Measurements from ENCODE around the gene CPE. TPM values are rescaled to one million over a fixed set of nuclear protein-coding genes. Genes with fewer than 3 reads are reported as not detected.

The CPE gene
- total RNA-seq, 4 donors from 2014 or later: 82.8 to 136 (median 113) TPM

DNA sequence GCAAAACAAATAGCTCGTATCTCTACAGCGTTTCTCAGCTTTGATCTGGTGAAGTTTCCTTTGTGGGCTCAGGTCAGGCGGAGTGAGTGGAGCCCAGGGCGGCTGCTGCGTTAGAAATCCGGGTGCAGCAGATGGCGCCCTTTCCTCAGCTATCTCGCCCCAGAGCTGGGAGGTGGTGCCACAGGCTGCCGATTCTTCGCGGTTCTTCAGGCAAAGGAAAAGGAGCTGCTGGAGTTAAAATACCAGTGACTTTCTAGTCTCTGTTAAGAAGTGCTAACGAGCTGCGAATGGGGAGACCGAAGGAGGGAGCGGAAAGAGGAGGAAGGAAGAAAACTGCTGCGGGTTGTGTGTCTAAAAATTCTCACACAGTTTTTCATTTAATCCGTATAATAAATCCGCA lies 114.6 kb downstream of the CPE start:
- TF ChIP-seq, protein P1, sequence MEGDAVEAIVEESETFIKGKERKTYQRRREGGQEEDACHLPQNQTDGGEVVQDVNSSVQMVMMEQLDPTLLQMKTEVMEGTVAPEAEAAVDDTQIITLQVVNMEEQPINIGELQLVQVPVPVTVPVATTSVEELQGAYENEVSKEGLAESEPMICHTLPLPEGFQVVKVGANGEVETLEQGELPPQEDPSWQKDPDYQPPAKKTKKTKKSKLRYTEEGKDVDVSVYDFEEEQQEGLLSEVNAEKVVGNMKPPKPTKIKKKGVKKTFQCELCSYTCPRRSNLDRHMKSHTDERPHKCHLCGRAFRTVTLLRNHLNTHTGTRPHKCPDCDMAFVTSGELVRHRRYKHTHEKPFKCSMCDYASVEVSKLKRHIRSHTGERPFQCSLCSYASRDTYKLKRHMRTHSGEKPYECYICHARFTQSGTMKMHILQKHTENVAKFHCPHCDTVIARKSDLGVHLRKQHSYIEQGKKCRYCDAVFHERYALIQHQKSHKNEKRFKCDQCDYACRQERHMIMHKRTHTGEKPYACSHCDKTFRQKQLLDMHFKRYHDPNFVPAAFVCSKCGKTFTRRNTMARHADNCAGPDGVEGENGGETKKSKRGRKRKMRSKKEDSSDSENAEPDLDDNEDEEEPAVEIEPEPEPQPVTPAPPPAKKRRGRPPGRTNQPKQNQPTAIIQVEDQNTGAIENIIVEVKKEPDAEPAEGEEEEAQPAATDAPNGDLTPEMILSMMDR (IDR thresholded peaks at IDR 0.05): peak; percentile 49 to 71 (median 65)
- no peak for TF ChIP-seq EP300 (IDR thresholded peaks at IDR 0.05)
- no peak for TF ChIP-seq POLR2A (IDR thresholded peaks at IDR 0.05)
- DNase-seq (ENCODE audit: low spot score in 2 of 2): peak; percentile 40 to 65
- Histone ChIP-seq H3K4me1 (peaks cover 0 to 9% (median 0%) of the 10 kb centered on the region in 4 donors), H3K36me3 (no peaks in the 10 kb centered on the region), H3K27ac (no peak overlapping the region), H3K4me3 (peak overlapping the region in 1 of 4 donors; percentile 20), H3K27me3 (no peaks in the 10 kb centered on the region), H3K9me3 (no peaks in the 10 kb centered on the region)
- 12 to 14% methylated on average over 18 of the region's 18 CpGs for WGBS, 2 donors

DNA sequence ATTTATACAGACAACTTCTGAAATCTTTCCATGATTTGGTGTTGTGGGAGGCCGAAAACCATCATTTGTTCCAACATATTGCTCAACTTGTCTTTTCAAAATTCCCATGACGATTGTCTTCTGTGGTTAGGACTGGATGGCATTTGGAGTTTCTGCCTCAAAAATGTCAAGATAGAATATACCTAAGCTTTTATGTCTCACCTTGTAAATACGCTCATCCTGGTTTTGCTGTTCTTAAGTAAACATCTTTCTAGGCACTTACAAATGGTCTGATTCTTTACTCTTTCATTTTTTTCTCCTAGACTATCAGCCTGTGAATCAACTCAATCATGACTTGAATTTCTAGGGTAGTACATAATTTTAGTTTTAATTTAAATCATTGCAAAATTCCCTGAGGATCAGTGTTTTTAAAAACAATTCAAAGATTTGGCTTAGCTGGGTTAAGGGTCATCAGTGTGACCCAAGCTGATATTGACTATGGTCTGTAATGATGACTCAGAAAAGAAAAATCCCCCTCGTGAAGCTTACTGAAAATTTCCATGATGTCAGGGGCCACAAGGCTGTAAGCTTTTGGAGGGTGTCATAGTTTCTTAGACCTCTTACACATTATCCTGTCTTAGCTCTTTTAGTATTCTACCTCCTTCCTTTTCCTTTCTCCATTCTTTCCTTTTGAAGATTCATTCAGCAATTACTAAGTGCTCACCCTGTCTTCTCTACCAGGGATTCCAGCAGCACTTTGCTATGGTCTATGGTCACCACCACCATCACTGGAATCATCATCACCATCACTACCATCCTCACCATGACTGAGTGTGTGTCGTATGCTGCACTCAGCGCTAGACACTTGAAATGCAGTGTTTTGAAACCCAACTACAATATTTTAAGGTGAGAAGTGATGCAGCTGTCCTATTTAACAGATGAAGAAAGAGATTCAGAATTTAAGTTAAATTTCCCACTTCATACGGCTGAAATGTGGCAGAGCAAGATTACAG lies 124.4 kb downstream of the CPE start:
- no peaks in the 10 kb centered on the region for H3K36me3 ChIP-seq
- DNase-seq (ENCODE audit: low spot score in 2 of 2): peak in 1 of 2 donors; percentile 25
- H3K27ac ChIP-seq: peak overlapping the region in 2 of 4 donors; percentile 67 to 75
- no peak for TF ChIP-seq POLR2A (IDR thresholded peaks at IDR 0.05)
- peak; percentile 31 to 57 for TF ChIP-seq EP300 (IDR thresholded peaks at IDR 0.05)
- no peaks in the 10 kb centered on the region for H3K9me3 ChIP-seq
- H3K27me3 ChIP-seq: no peaks in the 10 kb centered on the region
- no peaks in the 10 kb centered on the region for H3K4me1 ChIP-seq
- H3K4me3 ChIP-seq: no peak overlapping the region
- 79 to 81% methylated on average over 7 of the region's 7 CpGs for WGBS, 2 donors

DNA sequence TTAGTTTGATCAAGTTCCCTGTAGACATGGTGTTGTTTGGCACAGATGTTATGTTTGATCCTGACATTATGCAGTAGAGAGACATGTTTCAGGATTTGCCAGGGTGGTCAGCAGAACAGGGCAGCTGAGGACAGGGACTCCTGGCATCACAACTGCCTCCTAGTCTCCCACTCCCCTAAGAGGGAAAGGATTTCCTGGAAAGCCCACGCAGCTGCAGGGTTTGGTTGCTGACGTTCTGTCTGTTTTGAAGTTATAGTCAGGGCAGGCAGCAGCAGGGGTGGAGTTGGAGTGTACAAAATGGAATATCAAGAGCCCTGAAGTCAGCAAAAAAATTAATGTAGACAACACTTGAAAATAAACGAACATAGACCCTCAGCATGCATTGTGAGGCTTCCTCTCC lies 125.4 kb downstream of the CPE start:
- H3K27me3 ChIP-seq: no peaks in the 10 kb centered on the region
- H3K36me3 ChIP-seq: no peaks in the 10 kb centered on the region
- 49 to 56% methylated on average over 3 of the region's 3 CpGs for WGBS, 2 donors
- DNase-seq (ENCODE audit: low spot score in 2 of 2): no peak
- no peak overlapping the region for H3K4me3 ChIP-seq
- no peaks in the 10 kb centered on the region for H3K4me1 ChIP-seq
- TF ChIP-seq EP300 (IDR thresholded peaks at IDR 0.05): no peak
- TF ChIP-seq, protein P1 (IDR thresholded peaks at IDR 0.05): no peak
- no peak for TF ChIP-seq POLR2A (IDR thresholded peaks at IDR 0.05)
- peak overlapping the region in 2 of 4 donors; percentile 67 to 75 for H3K27ac ChIP-seq
- no peaks in the 10 kb centered on the region for H3K9me3 ChIP-seq

DNA sequence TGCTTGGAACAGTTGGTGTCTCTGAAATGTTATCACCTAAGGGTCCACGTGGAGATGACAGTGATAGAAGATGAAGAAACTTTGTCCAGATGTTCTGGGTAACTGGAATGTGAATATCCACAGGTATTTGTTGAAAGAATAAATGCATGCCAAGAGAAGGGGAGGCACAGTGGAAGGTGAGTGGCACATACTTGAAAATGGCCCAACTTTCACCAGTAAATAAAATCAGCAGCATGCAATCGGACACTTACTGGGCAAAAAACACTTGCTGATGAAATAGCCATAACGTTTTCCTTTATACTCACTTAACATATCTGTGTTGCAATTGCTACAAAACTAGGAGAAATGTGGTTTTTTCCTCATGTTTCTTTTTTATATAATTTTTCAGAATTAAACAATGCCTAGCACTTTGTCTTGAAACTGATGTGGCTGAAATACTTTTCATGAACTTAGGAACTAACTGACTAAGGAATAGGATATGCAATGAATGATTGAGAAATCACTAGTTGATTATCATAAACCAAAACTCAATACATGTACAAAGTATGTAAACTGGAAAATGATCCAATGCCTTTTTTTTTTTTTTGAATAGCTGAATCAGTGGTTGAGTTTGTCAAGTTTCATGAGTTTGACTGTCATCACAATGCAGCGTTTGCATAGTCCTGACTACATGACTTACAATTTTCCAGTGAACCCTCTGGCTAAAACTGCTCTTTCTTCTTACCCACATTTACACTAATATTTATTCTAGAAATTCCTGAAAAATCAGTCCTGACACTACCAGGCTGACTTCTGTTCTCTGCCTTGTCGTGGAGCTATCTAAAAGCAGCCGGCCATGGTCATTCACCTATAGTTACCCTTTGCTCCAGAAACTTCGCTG lies 127.4 kb downstream of the CPE start:
- H3K27me3 ChIP-seq: no peaks in the 10 kb centered on the region
- H3K4me1 ChIP-seq: no peaks in the 10 kb centered on the region
- H3K27ac ChIP-seq: no peak overlapping the region
- H3K36me3 ChIP-seq: no peaks in the 10 kb centered on the region
- TF ChIP-seq EP300 (IDR thresholded peaks at IDR 0.05): no peak
- no peak for TF ChIP-seq POLR2A (IDR thresholded peaks at IDR 0.05)
- TF ChIP-seq, protein P1 (IDR thresholded peaks at IDR 0.05): no peak
- H3K9me3 ChIP-seq: no peaks in the 10 kb centered on the region
- 55 to 60% methylated on average over 7 of the region's 7 CpGs for WGBS, 2 donors
- H3K4me3 ChIP-seq: no peak overlapping the region
- DNase-seq (ENCODE audit: low spot score in 2 of 2): no peak

DNA sequence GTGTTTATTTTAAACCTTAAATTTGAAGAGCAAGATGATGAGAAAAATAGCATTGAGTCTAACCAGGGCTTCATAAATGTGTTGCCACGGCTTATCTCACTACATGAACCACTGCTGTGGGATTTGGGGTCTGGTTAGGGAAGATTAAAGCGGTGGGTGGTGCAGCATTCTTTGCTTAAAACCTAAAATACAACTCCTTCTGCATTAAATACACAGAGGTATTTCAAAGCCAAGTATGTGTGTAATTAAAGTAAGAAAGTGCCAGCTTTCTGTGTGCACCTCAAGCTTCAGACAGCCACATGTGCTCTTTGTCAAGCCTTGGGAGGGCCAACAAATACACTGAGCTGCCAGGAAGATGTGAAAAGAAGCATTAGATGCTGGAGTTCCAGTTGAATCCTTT lies 128.0 kb downstream of the CPE start:
- no peak for DNase-seq (ENCODE audit: low spot score in 2 of 2)
- 67 to 70% methylated on average over 2 of the region's 2 CpGs for WGBS, 2 donors
- Histone ChIP-seq H3K27me3 (no peaks in the 10 kb centered on the region), H3K27ac (no peak overlapping the region), H3K9me3 (no peaks in the 10 kb centered on the region), H3K36me3 (no peaks in the 10 kb centered on the region), H3K4me1 (no peaks in the 10 kb centered on the region), H3K4me3 (no peak overlapping the region)
- TF ChIP-seq, protein P1 (IDR thresholded peaks at IDR 0.05): no peak

All from tibial nerve (tissue), 4 donors.